ENCODE results near the gene LMF2. TPM values are rescaled to one million over a fixed set of nuclear protein-coding genes. Genes with fewer than 3 reads are reported as not detected.

LMF2 gene
- total RNA-seq, 2 experiments from 2014 or later: 49.2 to 50.7 TPM

DNA sequence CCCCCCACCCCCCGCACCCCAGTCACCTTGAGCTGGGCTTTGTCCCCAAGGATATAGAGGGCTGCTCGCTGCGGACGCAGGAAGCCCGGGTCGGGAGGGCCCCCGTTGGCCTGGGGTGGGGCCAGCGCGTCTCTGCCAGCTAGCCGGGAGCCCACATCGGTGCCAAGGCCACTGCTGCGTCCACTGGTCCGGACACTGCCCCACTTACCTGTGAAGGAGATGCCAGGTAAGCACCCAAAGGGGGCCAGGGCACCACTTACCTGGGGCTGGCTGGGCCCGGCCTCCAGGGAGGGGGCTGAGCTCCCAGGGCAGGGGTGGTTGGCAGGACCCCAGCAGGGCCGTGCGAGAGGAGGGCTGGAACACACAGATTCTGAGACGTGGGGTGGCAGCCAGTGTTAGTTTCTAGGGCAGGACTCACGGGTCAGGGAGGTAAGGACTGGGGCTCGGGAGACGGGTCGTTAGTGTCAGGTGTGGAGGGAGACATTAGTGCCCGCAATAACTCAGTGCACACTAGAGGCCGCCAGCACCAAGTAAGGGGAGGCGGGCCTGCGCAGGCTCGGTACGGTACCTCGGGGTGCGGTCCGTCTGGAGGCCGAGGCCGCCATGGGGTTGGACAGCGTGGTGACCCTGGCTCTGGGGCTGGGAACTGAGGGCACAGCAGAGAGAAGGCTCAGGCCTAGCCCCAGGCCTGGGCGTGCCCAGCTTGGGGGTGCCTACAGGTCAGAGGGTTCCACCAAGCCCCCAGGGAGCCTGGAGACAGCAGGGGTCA is 50.9 kb downstream of the LMF2 start:
- H3K36me3 ChIP-seq (ENCODE audit: insufficient read depth, low read length): peaks cover 96% of the 10 kb centered on the region
- H3K27ac ChIP-seq (ENCODE audit: low read depth, low read length, poor library complexity, severe bottlenecking): no peak overlapping the region
- CTCF ChIA-PET (ENCODE audit: unreplicated experiment): no interaction called here
- H2AFZ ChIP-seq (ENCODE audit: low read length): no peak overlapping the region
- intact Hi-C loops (cut with micrococcal nuclease; ENCODE audit: unreplicated experiment): no loop called here
- no peak overlapping the region for H3K4me2 ChIP-seq (ENCODE audit: low read length)
- H3K4me1 ChIP-seq (ENCODE audit: insufficient read depth, low read length, poor library complexity, severe bottlenecking): no peaks in the 10 kb centered on the region
- no peaks in the 10 kb centered on the region for H3K79me2 ChIP-seq (ENCODE audit: insufficient read depth, low read depth, low read length)
- H4K20me1 ChIP-seq (ENCODE audit: insufficient read depth, low read length): no peaks in the 10 kb centered on the region
- H3K9me2 ChIP-seq (ENCODE audit: insufficient read depth, low read length): no peaks in the 10 kb centered on the region
- TF ChIP-seq, protein P1, sequence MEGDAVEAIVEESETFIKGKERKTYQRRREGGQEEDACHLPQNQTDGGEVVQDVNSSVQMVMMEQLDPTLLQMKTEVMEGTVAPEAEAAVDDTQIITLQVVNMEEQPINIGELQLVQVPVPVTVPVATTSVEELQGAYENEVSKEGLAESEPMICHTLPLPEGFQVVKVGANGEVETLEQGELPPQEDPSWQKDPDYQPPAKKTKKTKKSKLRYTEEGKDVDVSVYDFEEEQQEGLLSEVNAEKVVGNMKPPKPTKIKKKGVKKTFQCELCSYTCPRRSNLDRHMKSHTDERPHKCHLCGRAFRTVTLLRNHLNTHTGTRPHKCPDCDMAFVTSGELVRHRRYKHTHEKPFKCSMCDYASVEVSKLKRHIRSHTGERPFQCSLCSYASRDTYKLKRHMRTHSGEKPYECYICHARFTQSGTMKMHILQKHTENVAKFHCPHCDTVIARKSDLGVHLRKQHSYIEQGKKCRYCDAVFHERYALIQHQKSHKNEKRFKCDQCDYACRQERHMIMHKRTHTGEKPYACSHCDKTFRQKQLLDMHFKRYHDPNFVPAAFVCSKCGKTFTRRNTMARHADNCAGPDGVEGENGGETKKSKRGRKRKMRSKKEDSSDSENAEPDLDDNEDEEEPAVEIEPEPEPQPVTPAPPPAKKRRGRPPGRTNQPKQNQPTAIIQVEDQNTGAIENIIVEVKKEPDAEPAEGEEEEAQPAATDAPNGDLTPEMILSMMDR (conservative IDR thresholded peaks at IDR 0.05; ENCODE audit: low read length): peak; percentile 61
- TF ChIP-seq EZH2phosphoT487 (IDR thresholded peaks at IDR 0.05; ENCODE audit: borderline replicate concordance, low read depth, low read length): no peak
- no TSS peak for BruUV-seq (replicated peaks)
- H3K4me3 ChIP-seq (ENCODE audit: low read depth, low read length, poor library complexity, severe bottlenecking): no peak overlapping the region
- no peak for DNase-seq (ENCODE audit: low spot score)
- POLR2A ChIA-PET: interaction anchor here (0.7 kb wide), 1 partner anchor 52 kb away, joined by 3 read pairs; no protein-coding TSS in a partner anchor
- no peaks in the 10 kb centered on the region for H3K9me3 ChIP-seq (ENCODE audit: low read length)

DNA sequence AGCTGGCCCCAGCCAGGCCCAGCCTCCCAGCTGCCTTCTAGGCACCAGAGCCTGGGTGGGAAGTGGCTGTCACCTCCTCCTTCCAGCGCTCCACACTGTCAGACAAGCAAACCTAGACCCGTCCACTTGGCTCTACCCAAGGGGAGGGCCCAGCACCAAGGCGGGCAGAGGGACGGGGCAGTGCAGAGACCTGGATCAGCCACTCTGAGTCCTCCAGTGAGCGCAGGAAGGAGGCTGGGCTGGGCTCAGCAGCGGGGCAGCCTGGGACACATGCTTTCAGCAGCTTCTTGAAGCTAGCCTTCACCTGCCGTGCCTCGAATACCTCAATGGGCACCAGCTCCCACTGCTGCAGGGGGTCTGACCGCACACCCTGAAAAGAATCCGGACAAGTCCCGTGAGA is 51.5 kb downstream of the LMF2 start:
- POLR2A ChIA-PET: no interaction called here
- Histone ChIP-seq H4K20me1 (ENCODE audit: insufficient read depth, low read length) (no peaks in the 10 kb centered on the region), H3K4me3 (ENCODE audit: low read depth, low read length, poor library complexity, severe bottlenecking) (no peak overlapping the region), H3K36me3 (ENCODE audit: insufficient read depth, low read length) (peaks cover 96% of the 10 kb centered on the region), H3K9me2 (ENCODE audit: insufficient read depth, low read length) (no peaks in the 10 kb centered on the region), H3K79me2 (ENCODE audit: insufficient read depth, low read depth, low read length) (peaks cover 5% of the 10 kb centered on the region; the same call in 1 of the 2 replicates), H3K4me2 (ENCODE audit: low read length) (no peak overlapping the region), H3K9me3 (ENCODE audit: low read length) (no peaks in the 10 kb centered on the region), H3K27ac (ENCODE audit: low read depth, low read length, poor library complexity, severe bottlenecking) (no peak overlapping the region), H3K4me1 (ENCODE audit: insufficient read depth, low read length, poor library complexity, severe bottlenecking) (peaks cover 4% of the 10 kb centered on the region), H2AFZ (ENCODE audit: low read length) (no peak overlapping the region)
- intact Hi-C loops (cut with micrococcal nuclease; ENCODE audit: unreplicated experiment): no loop called here
- no TSS peak for BruUV-seq (replicated peaks)
- CTCF ChIA-PET (ENCODE audit: unreplicated experiment): no interaction called here
- DNase-seq (ENCODE audit: low spot score): no peak
- TF ChIP-seq, protein P1 (conservative IDR thresholded peaks at IDR 0.05; ENCODE audit: low read length): no peak
- no peak for TF ChIP-seq EZH2phosphoT487 (IDR thresholded peaks at IDR 0.05; ENCODE audit: borderline replicate concordance, low read depth, low read length)

DNA sequence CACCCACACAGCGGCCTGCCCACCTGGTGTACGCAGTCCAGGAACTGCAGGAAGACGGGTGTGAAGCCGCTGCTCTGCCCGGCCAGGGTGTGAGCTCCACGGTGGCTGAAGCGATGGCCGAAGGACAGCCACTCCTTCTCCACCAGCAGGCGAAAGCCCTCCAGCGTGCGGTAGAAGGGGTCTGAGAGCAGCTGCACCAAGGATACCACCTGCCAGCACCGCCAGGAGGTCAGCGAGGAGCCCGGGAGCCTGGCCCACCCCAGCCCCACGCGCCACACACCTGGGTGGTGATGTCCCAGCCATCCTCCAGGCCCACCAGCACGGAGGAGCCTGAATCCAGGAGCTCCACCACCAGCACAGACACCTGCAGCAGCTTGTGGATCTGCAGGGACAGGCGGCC is 52.3 kb downstream of the LMF2 start:
- POLR2A ChIA-PET: no interaction called here
- CTCF ChIA-PET (ENCODE audit: unreplicated experiment): no interaction called here

More for the DNA sequence above, 52.3 kb downstream of the LMF2 start:
- H3K9me3 ChIP-seq (ENCODE audit: low read length): no peaks in the 10 kb centered on the region
- TF ChIP-seq EZH2phosphoT487 (IDR thresholded peaks at IDR 0.05; ENCODE audit: borderline replicate concordance, low read depth, low read length): no peak
- TF ChIP-seq, protein P1 (conservative IDR thresholded peaks at IDR 0.05; ENCODE audit: low read length): no peak
- intact Hi-C loops (cut with micrococcal nuclease; ENCODE audit: unreplicated experiment): no loop called here
- H3K9me2 ChIP-seq (ENCODE audit: insufficient read depth, low read length): no peaks in the 10 kb centered on the region
- no peak overlapping the region for H3K27ac ChIP-seq (ENCODE audit: low read depth, low read length, poor library complexity, severe bottlenecking)
- no peak overlapping the region for H3K4me3 ChIP-seq (ENCODE audit: low read depth, low read length, poor library complexity, severe bottlenecking)
- H3K36me3 ChIP-seq (ENCODE audit: insufficient read depth, low read length): peaks cover 96% of the 10 kb centered on the region
- H3K79me2 ChIP-seq (ENCODE audit: insufficient read depth, low read depth, low read length): peaks cover 5% of the 10 kb centered on the region; the same call in 1 of the 2 replicates
- BruUV-seq (replicated peaks): no TSS peak
- no peak overlapping the region for H3K4me2 ChIP-seq (ENCODE audit: low read length)
- H3K4me1 ChIP-seq (ENCODE audit: insufficient read depth, low read length, poor library complexity, severe bottlenecking): peaks cover 10% of the 10 kb centered on the region
- no peak overlapping the region for H2AFZ ChIP-seq (ENCODE audit: low read length)
- H4K20me1 ChIP-seq (ENCODE audit: insufficient read depth, low read length): no peaks in the 10 kb centered on the region
- DNase-seq (ENCODE audit: low spot score): no peak

Measured in OCI-LY7 (cell line).